Measurements from ENCODE around the gene PISD. TPM values are rescaled to one million over a fixed set of nuclear protein-coding genes. Genes with fewer than 3 reads are reported as not detected.

PISD gene
- total RNA-seq, 4 donors from 2014 or later = 27.5 to 68.1 (median 61.4) TPM

- Histone ChIP-seq H3K27me3 (no peaks in the 10 kb centered on the region), H3K36me3 (peaks cover 0 to 13% (median 0%) of the 10 kb centered on the region in 3 donors), H3K27ac (no peak overlapping the region), H3K9me3 (no peaks in the 10 kb centered on the region), H3K4me3 (no peak overlapping the region), H3K4me1 (no peaks in the 10 kb centered on the region)
- DNase-seq = no peak
- TF ChIP-seq CTCF (IDR thresholded peaks at IDR 0.05) (no peak), POLR2A (IDR thresholded peaks at IDR 0.05) (no peak)
Observed at GRCh38 chr22:31569126-31569525, 92.9 kb downstream of the PISD start.

Other genes with a start within 250 kb of the PISD start
- gene EIF4ENIF1, start 172.4 kb downstream of the PISD start, total RNA-seq = 10 to 100 TPM; 22.2 to 47.9 (median 26.2) TPM
- gene SFI1, start 165.7 kb downstream of the PISD start, total RNA-seq = 100 to 1,000 TPM; 124 to 307 (median 198) TPM
- 10 to 100 TPM; 51.7 to 71.0 (median 58.9) TPM for gene PRR14L, start 87.9 kb upstream of the PISD start, total RNA-seq
- 10 to 100 TPM; 26.6 to 94.1 (median 38.8) TPM for gene DEPDC5, start 91.8 kb upstream of the PISD start, total RNA-seq

Data from Peyer's patch (tissue), 4 donors.